SK-N-SH treated with all-trans-retinoic acid at 6 μM for 48 hours (cell line): Measurements from ENCODE around the gene INTS13.

ENCODE experiments used
- CREB5 ChIP-seq: fragments of 250-450 bp; sonication (Bioruptor Pico); IDR thresholded peaks from 2 replicates; pipeline ENCODE4 v1.5.1; 2020; ENCODE audit warnings: low read depth, mild to moderate bottlenecking, moderate library complexity
- CSRNP3 ChIP-seq: fragments of 250-450 bp; sonication (Bioruptor Pico); IDR thresholded peaks from 2 replicates; pipeline ENCODE4 v1.5.1; 2021; ENCODE audit warnings: mild to moderate bottlenecking, moderate library complexity
- OSR1 ChIP-seq: fragments of 250-450 bp; sonication (Bioruptor Pico); IDR thresholded peaks from 2 replicates; pipeline ENCODE4 v1.8.0; 2022; ENCODE audit warnings: moderate library complexity, mild to moderate bottlenecking, inconsistent platforms
- PATZ1 ChIP-seq: fragments of 250-450 bp; sonication (Bioruptor Pico); IDR thresholded peaks from 2 replicates; pipeline ENCODE4 v1.8.0; 2020; ENCODE audit warnings: mild to moderate bottlenecking, moderate library complexity, borderline replicate concordance
- POU6F1 ChIP-seq: fragments of 250-450 bp; sonication (Bioruptor Pico); IDR thresholded peaks from 2 replicates; pipeline ENCODE4 v1.8.0; 2021; ENCODE audit warnings: low read depth, mild to moderate bottlenecking, moderate library complexity, borderline replicate concordance
- PPARA ChIP-seq: fragments of 250-450 bp; sonication (Bioruptor Pico); IDR thresholded peaks from 2 replicates; pipeline ENCODE4 v1.5.0; 2020; ENCODE audit warnings: mild to moderate bottlenecking, borderline replicate concordance
- ZFP30 ChIP-seq: fragments of 450-650 bp; formaldehyde crosslinking; IDR thresholded peaks from 2 replicates; pipeline ENCODE4 v1.5.0; 2022; ENCODE audit warnings: mild to moderate bottlenecking, moderate library complexity
- ZNF8 ChIP-seq: fragments of 450-650 bp; formaldehyde crosslinking; IDR thresholded peaks from 2 replicates; pipeline ENCODE4 v1.5.0; 2020; ENCODE audit warnings: mild to moderate bottlenecking, moderate library complexity

GRCh38 chr12:26855337-26855736 lies 82.4 kb downstream of the INTS13 start:
- TF ChIP-seq PATZ1 = no peak
- TF ChIP-seq PPARA (CRISPR knock-in tag) = no peak
- TF ChIP-seq ZFP30 (CRISPR knock-in tag) = no peak
- TF ChIP-seq POU6F1 (CRISPR knock-in tag) = no peak
- no peak for TF ChIP-seq CSRNP3 (CRISPR knock-in tag)
- TF ChIP-seq CREB5 (CRISPR knock-in tag) = no peak
- TF ChIP-seq ZNF8 (CRISPR knock-in tag) = no peak
- TF ChIP-seq OSR1 = no peak
